H1 (cell line): Measurements from ENCODE around the gene REG4. TPM values are rescaled to one million over a fixed set of nuclear protein-coding genes. Genes with fewer than 3 reads are reported as not detected.
A peak's percentile ranks its signal among the peaks of the same experiment; 100 is the strongest.

Experiments
- CTCF ChIA-PET: fragments of 300-600 bp; sonication (Branson Sonifier 250); formaldehyde crosslinking; loops from one replicate; lab custom pipeline; 2021; ENCODE audit not compliant: partially characterized antibody; lab: Charles Lee
- POLR2A ChIA-PET: fragments of 300-600 bp; sonication (Branson Sonifier 250); formaldehyde crosslinking; loops from one replicate; lab custom pipeline; 2021; ENCODE audit warnings: inconsistent platforms; ENCODE audit not compliant: partially characterized antibody; lab: Charles Lee
- DNase-seq, 2 experiments: peaks; one replicate each; pipeline versions ENCODE4 v3.0.0 to v3.0.0-alpha.2; 2010 to 2022; ENCODE audit warnings: low spot score in 2 of 2, low read depth in 1 of 2, mixed read lengths in 1 of 2
- FAIRE-seq: peaks from 2 replicates; lab custom pipeline; 2011; peaks lifted over from hg19 to GRCh38; lab: Jason Lieb, UNC
- H2AFZ ChIP-seq: 2 replicates; pipeline ENCODE4 v1.8.1; 2012; ENCODE audit warnings: low read length, inconsistent platforms
- H2AK5ac ChIP-seq: 2 replicates; pipeline ENCODE4 v1.6.1; 2013; ENCODE audit warnings: low read depth, low read length
- H2BK120ac ChIP-seq: replicated peaks from 2 replicates; pipeline ENCODE3; 2013; ENCODE audit warnings: low read depth, low read length, inconsistent platforms
- H2BK12ac ChIP-seq: 2 replicates; pipeline ENCODE4 v1.6.1; 2013; ENCODE audit warnings: low read depth, low read length
- H2BK15ac ChIP-seq: 2 replicates; pipeline ENCODE4 v1.6.1; 2013; ENCODE audit warnings: low read length
- H2BK20ac ChIP-seq: 2 replicates; pipeline ENCODE4 v1.6.1; 2013; ENCODE audit warnings: low read length
- H2BK5ac ChIP-seq: 2 replicates; pipeline ENCODE4 v1.6.1; 2013; ENCODE audit warnings: low read depth, low read length
- H3K14ac ChIP-seq: 2 replicates; pipeline ENCODE4 v1.6.1; 2013; ENCODE audit warnings: inconsistent platforms; ENCODE audit not compliant: insufficient read length
- H3K18ac ChIP-seq: 2 replicates; pipeline ENCODE4 v1.6.1; 2013; ENCODE audit warnings: low read length; ENCODE audit errors: extremely low read depth
- H3K23ac ChIP-seq: 2 replicates; pipeline ENCODE4 v1.6.1; 2013; ENCODE audit warnings: inconsistent platforms; ENCODE audit not compliant: insufficient read length
- H3K23me2 ChIP-seq: 2 replicates; pipeline ENCODE4 v1.6.1; 2013; ENCODE audit warnings: low read depth, low read length
- H3K27ac ChIP-seq: 2 replicates; pipeline ENCODE4 v1.6.1; 2011; ENCODE audit warnings: low read depth, low read length, inconsistent platforms
- H3K27me3 ChIP-seq, 4 experiments: replicated peaks in 1 of 4; 1 replicate in 1 of 4; 2 replicates in 3 of 4; pipeline versions ENCODE4 v1.6.1 to v1.8.1; 2011 to 2013; ENCODE audit warnings: low read length in 3 of 4, mild to moderate bottlenecking in 3 of 4, inconsistent platforms in 2 of 4, mixed read lengths in 2 of 4, moderate library complexity in 1 of 4; ENCODE audit not compliant: control insufficient read depth in 3 of 4, insufficient read depth in 3 of 4; ENCODE audit errors: extremely low read depth in 1 of 4
- H3K36me3 ChIP-seq, 4 experiments: 2 replicates each; pipeline versions ENCODE4 v1.6.1 to v1.8.1; 2011 to 2013; ENCODE audit warnings: mild to moderate bottlenecking in 4 of 4, low read length in 3 of 4, moderate library complexity in 2 of 4, control low read depth in 1 of 4, inconsistent platforms in 1 of 4; ENCODE audit not compliant: insufficient read depth in 4 of 4, control insufficient read depth in 2 of 4
- H3K4ac ChIP-seq: replicated peaks from 2 replicates; pipeline ENCODE3; 2013; ENCODE audit warnings: low read length, low read depth, mixed read lengths, inconsistent platforms; ENCODE audit not compliant: insufficient read length
- H3K4me1 ChIP-seq, 4 experiments: replicated peaks in 1 of 4; 1 replicate in 1 of 4; 2 replicates in 3 of 4; pipeline versions ENCODE4 v1.6.1 to v1.8.1; 2011 to 2013; ENCODE audit warnings: low read length in 3 of 4, inconsistent platforms in 2 of 4, mixed read lengths in 1 of 4; ENCODE audit not compliant: insufficient read depth in 4 of 4, control insufficient read depth in 3 of 4
- H3K4me2 ChIP-seq, 2 experiments: 2 replicates each; pipeline versions ENCODE4 v1.6.1 to v1.8.1; 2011 to 2013; ENCODE audit warnings: low read depth in 2 of 2, low read length in 2 of 2, control low read depth in 1 of 2, inconsistent platforms in 1 of 2, mild to moderate bottlenecking in 1 of 2; ENCODE audit not compliant: insufficient read depth in 1 of 2
- H3K4me3 ChIP-seq, 4 experiments: fragments of 200-600, 300-600 bp in 1 of 4; sonication (generic), shearing (Covaris generic), sonication (Bioruptor Twin) in 1 of 4; 2 replicates each; pipeline versions ENCODE4 v1.5.1 to v1.8.1; 2011 to 2016; ENCODE audit warnings: low read length in 4 of 4, low read depth in 3 of 4, control low read depth in 2 of 4, inconsistent platforms in 2 of 4, mild to moderate bottlenecking in 2 of 4, mixed read lengths in 1 of 4, moderate library complexity in 1 of 4; ENCODE audit not compliant: insufficient read depth in 2 of 4; ENCODE audit errors: extremely low read depth in 1 of 4
- H3K56ac ChIP-seq: replicated peaks from 2 replicates; pipeline ENCODE3; 2013; ENCODE audit warnings: low read depth, mild to moderate bottlenecking, mixed read lengths, low read length, inconsistent platforms; ENCODE audit not compliant: insufficient read length
- H3K79me1 ChIP-seq: 2 replicates; pipeline ENCODE4 v1.6.1; 2013; ENCODE audit warnings: low read depth, low read length, control low read depth
- H3K79me2 ChIP-seq, 2 experiments: 2 replicates each; pipeline versions ENCODE4 v1.6.1 to v1.8.1; 2012 to 2013; ENCODE audit warnings: low read length in 2 of 2, mild to moderate bottlenecking in 2 of 2, inconsistent platforms in 1 of 2; ENCODE audit not compliant: insufficient read depth in 2 of 2, control insufficient read depth in 1 of 2
- H3K9ac ChIP-seq, 4 experiments: replicated peaks in 1 of 4; 1 replicate in 1 of 4; 2 replicates in 3 of 4; pipeline versions ENCODE4 v1.6.1 to v1.8.1; 2011 to 2013; ENCODE audit warnings: low read depth in 3 of 4, low read length in 3 of 4, control low read depth in 2 of 4, mild to moderate bottlenecking in 2 of 4, moderate library complexity in 2 of 4, inconsistent platforms in 1 of 4; ENCODE audit errors: extremely low read depth in 1 of 4
- H3K9me3 ChIP-seq, 2 experiments: 2 replicates each; pipeline versions ENCODE4 v1.6.1 to v1.8.1; 2012 to 2013; ENCODE audit warnings: mild to moderate bottlenecking in 2 of 2, moderate library complexity in 2 of 2, control low read depth in 1 of 2, inconsistent platforms in 1 of 2, low read depth in 1 of 2, low read length in 1 of 2, mixed read lengths in 1 of 2; ENCODE audit not compliant: insufficient read depth in 2 of 2
- H4K20me1 ChIP-seq, 2 experiments: replicated peaks in 1 of 2; 2 replicates each; pipeline versions ENCODE3 to v1.8.1; 2011 to 2013; ENCODE audit warnings: inconsistent platforms in 2 of 2, low read length in 2 of 2, mild to moderate bottlenecking in 1 of 2; ENCODE audit not compliant: insufficient read depth in 2 of 2, control insufficient read depth in 1 of 2
- H4K5ac ChIP-seq: 2 replicates; pipeline ENCODE4 v1.6.1; 2013; ENCODE audit warnings: low read length, low read depth, mixed read lengths, inconsistent platforms; ENCODE audit not compliant: insufficient read length
- H4K8ac ChIP-seq: 2 replicates; pipeline ENCODE4 v1.8.0; 2013; ENCODE audit warnings: mild to moderate bottlenecking, moderate library complexity, low read length, inconsistent platforms; ENCODE audit not compliant: insufficient read depth; ENCODE audit errors: extremely low read depth
- H4K91ac ChIP-seq: replicated peaks from 2 replicates; pipeline ENCODE3; 2013; ENCODE audit warnings: low read length, mixed read lengths, inconsistent platforms; ENCODE audit not compliant: insufficient read length
- BRCA1 ChIP-seq: IDR thresholded peaks from 2 replicates; pipeline ENCODE4 v1.6.1; 2012; ENCODE audit warnings: low read depth, low read length, improper control_type of control experiment
- CBX8 ChIP-seq: fragments of 300-800, 300-1000 bp; sonication (generic); IDR thresholded peaks from 2 replicates; pipeline ENCODE4 v1.7.1; 2016; ENCODE audit warnings: low read depth, low read length, borderline replicate concordance
- CEBPB ChIP-seq: IDR thresholded peaks from 2 replicates; pipeline ENCODE4 v1.6.1; 2012; ENCODE audit warnings: low read depth, low read length
- CREB1 ChIP-seq: IDR thresholded peaks from 2 replicates; pipeline ENCODE4 v1.6.1; 2012; ENCODE audit warnings: inconsistent platforms
- HDAC2 ChIP-seq, 2 experiments: fragments of 300-600 bp in 1 of 2; sonication (generic) in 1 of 2; IDR thresholded peaks; 2 replicates each; pipeline ENCODE4 v1.6.1; 2011 to 2012; ENCODE audit warnings: low read depth in 2 of 2, low read length in 2 of 2, mild to moderate bottlenecking in 2 of 2, moderate library complexity in 2 of 2, borderline replicate concordance in 1 of 2, inconsistent platforms in 1 of 2
- JUND ChIP-seq: IDR thresholded peaks from 2 replicates; pipeline ENCODE4 v1.6.1; 2011; ENCODE audit warnings: mild to moderate bottlenecking, improper control_type of control experiment, low read length
- KDM1A ChIP-seq: fragments of 200-600, 300-600 bp; sonication (generic); IDR thresholded peaks from 2 replicates; pipeline ENCODE4 v1.7.1; 2016; ENCODE audit warnings: mild to moderate bottlenecking, low read length, borderline replicate concordance
- POLR2A ChIP-seq, 2 experiments: IDR thresholded peaks; 1 replicate in 1 of 2; 2 replicates in 1 of 2; pipeline ENCODE4 v1.6.1; 2011; ENCODE audit warnings: low read depth in 2 of 2, low read length in 2 of 2, mild to moderate bottlenecking in 2 of 2; ENCODE audit errors: control extremely low read depth in 1 of 2
- RBBP5 ChIP-seq: IDR thresholded peaks from 2 replicates; pipeline ENCODE4 v1.7.1; 2012; ENCODE audit warnings: low read depth, mild to moderate bottlenecking, inconsistent platforms, low read length, moderate library complexity, borderline replicate concordance
- RNF2 ChIP-seq: fragments of 200-900, 300-1000 bp; sonication (generic); IDR thresholded peaks from 2 replicates; pipeline ENCODE4 v1.7.1; 2016; ENCODE audit warnings: borderline replicate concordance, low read depth, mild to moderate bottlenecking, antibody characterized with exemption, low read length; ENCODE audit not compliant: poor library complexity, severe bottlenecking; ENCODE audit errors: missing control alignments
- SIRT6 ChIP-seq: IDR thresholded peaks from one replicate; pipeline ENCODE4 v1.7.1; 2012; ENCODE audit warnings: low read length, inconsistent platforms
- SIX5 ChIP-seq: IDR thresholded peaks from 2 replicates; pipeline ENCODE4 v1.6.1; 2011; ENCODE audit warnings: mild to moderate bottlenecking, low read depth, low read length
- TBP ChIP-seq: IDR thresholded peaks from 2 replicates; pipeline ENCODE4 v1.6.1; 2011; ENCODE audit warnings: low read depth, low read length, improper control_type of control experiment
- ZNF274 ChIP-seq: IDR thresholded peaks from 2 replicates; pipeline ENCODE4 v1.7.0; 2012; ENCODE audit warnings: low read length, borderline replicate concordance; ENCODE audit errors: extremely low read depth
- WGBS, 2 experiments: shearing (Covaris generic) in 1 of 2; methylation state at CpG; one replicate each; pipeline versions ENCODE4 v1.1.6 to v1.1.7; 2013 to 2015; ENCODE audit warnings: low lambda C conversion rate in 2 of 2, mixed read lengths in 2 of 2, inconsistent platforms in 1 of 2, low coverage in 1 of 2, missing lambda C conversion rate in 1 of 2; ENCODE audit not compliant: insufficient replicate concordance in 2 of 2, insufficient coverage in 1 of 2, insufficient read length in 1 of 2; ENCODE audit errors: extremely low coverage in 1 of 2, missing lambda C conversion rate in 1 of 2; 5-methylcytosine and 5-hydroxymethylcytosine counted together
- polyA plus RNA-seq, 7 experiments: library from polyadenylated mRNA; depleted of rRNA in 3 of 7; stranded (reverse) in 5 of 7; unstranded in 2 of 7; fragments of >200 nt in 5 of 7; fragments of 200-250 nt in 2 of 7; gene quantifications; 1 replicate in 5 of 7; 2 replicates in 1 of 7; 4 replicates in 1 of 7; pipeline versions ENCODE4 v1.2.1 to v1.2.3, GENCODE V29; 2011 to 2013; ENCODE audit warnings: missing spikeins in 2 of 7, mixed read lengths in 2 of 7
- total RNA-seq: library from RNA; stranded (reverse); fragmentation: NEBNext Ultra II Directional; extraction: Animal tissue kit (Norgen Biotek cat#: 25700); gene quantifications from 2 replicates; pipeline ENCODE4 v1.2.1, GENCODE V29; 2021

The REG4 gene
- total and polyA plus RNA-seq, 2 of the 8 experiments (the other 6 are each of a cell fraction or from before 2014, with no cell fraction given) = not detected

- DNase-seq (peak in 1 of 2 experiments; percentile 14), FAIRE-seq (no peak)
- Histone ChIP-seq H2AK5ac (no peak overlapping the region), H3K79me1 (no peaks in the 10 kb centered on the region), H4K20me1 (no peaks in the 10 kb centered on the region), H4K91ac (no peak overlapping the region), H3K18ac (no peak overlapping the region), H3K79me2 (no peaks in the 10 kb centered on the region), H3K23ac (no peak overlapping the region), H3K27me3 (no peaks in the 10 kb centered on the region), H2AFZ (no peak overlapping the region), H2BK12ac (no peak overlapping the region), H3K14ac (no peak overlapping the region), H3K9ac (no peak overlapping the region), H3K4ac (no peak overlapping the region), H3K9me3 (no peaks in the 10 kb centered on the region), H2BK5ac (no peak overlapping the region), H2BK120ac (no peak overlapping the region), H3K4me1 (no peaks in the 10 kb centered on the region), H4K8ac (no peak overlapping the region), H2BK20ac (no peak overlapping the region), H3K56ac (no peak overlapping the region), H3K36me3 (no peaks in the 10 kb centered on the region), H3K4me3 (no peak overlapping the region), H3K23me2 (no peaks in the 10 kb centered on the region), H3K4me2 (no peak overlapping the region), H4K5ac (no peak overlapping the region), H3K27ac (no peak overlapping the region), H2BK15ac (no peak overlapping the region)
- WGBS, 2 experiments = 82% methylated on average over 11 of the region's 11 CpGs; no CpG with 5 or more reads in 1 of the 2 experiments
- CTCF ChIA-PET = interaction anchor here (0.9 to 1.6 kb wide), 3 partner anchors 23 to 37 kb away, joined by 3 to 4 read pairs (median 3); no protein-coding TSS in a partner anchor
- POLR2A ChIA-PET = interaction anchor here (1.1 kb wide), 1 partner anchor 14 kb away, joined by 3 read pairs; no protein-coding TSS in a partner anchor
- TF ChIP-seq ZNF274 (no peak), HDAC2 (IDR thresholded peaks at IDR 0.05; ENCODE audit: borderline replicate concordance in 1 of 2, low read depth in 2 of 2, low read length in 2 of 2) (no peak), SIX5 (no peak), RBBP5 (no peak), KDM1A (no peak), CEBPB (no peak), SIRT6 (no peak), CBX8 (no peak), CREB1 (no peak), POLR2A (IDR thresholded peaks at IDR 0.05; ENCODE audit: control extremely low read depth in 1 of 2, low read depth in 2 of 2, low read length in 2 of 2) (no peak), BRCA1 (no peak), JUND (no peak), TBP (no peak), RNF2 (no peak)
Observed at GRCh38 chr1:119781434-119782210, 29.6 kb downstream of the REG4 start.
